ENCODE results near the gene CDH20. TPM values are rescaled to one million over a fixed set of nuclear protein-coding genes. Genes with fewer than 3 reads are reported as not detected.

Gene CDH20
- total RNA-seq, 1 donor from 2014 or later = 0.63 TPM

DNA sequence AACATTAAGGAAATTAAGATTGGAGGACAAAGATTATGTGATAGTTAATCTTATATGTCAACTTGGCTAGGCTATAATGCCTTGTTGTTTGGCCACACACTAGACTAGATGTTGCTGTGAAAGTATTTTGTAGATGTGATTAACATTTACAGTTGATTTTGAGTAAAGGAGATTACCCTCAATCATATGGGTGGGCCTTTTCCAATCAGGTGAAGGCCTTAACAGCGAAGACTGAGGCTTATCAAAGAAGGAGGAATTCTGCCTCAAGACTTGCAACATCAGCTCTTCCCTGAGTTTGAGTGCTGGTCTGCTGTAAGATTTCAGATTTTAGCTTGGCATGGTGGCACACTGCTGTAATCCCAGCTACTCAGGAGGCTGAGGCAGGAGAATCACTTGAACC, 250.3 kb downstream of the CDH20 start:
- Mint-ChIP-seq H3K4me1 (peaks cover 11% of the 10 kb centered on the region), H3K36me3 (ENCODE audit: low read depth) (no peaks in the 10 kb centered on the region), H3K4me3 (no peak overlapping the region), H3K27me3 (ENCODE audit: low read depth) (peaks cover 18% of the 10 kb centered on the region), H3K9me3 (no peaks in the 10 kb centered on the region), H3K27ac (ENCODE audit: unreplicated experiment) (no peak overlapping the region)
- no peak for DNase-seq (ENCODE audit: low read depth, low spot score)
- TF ChIP-seq, protein P1, sequence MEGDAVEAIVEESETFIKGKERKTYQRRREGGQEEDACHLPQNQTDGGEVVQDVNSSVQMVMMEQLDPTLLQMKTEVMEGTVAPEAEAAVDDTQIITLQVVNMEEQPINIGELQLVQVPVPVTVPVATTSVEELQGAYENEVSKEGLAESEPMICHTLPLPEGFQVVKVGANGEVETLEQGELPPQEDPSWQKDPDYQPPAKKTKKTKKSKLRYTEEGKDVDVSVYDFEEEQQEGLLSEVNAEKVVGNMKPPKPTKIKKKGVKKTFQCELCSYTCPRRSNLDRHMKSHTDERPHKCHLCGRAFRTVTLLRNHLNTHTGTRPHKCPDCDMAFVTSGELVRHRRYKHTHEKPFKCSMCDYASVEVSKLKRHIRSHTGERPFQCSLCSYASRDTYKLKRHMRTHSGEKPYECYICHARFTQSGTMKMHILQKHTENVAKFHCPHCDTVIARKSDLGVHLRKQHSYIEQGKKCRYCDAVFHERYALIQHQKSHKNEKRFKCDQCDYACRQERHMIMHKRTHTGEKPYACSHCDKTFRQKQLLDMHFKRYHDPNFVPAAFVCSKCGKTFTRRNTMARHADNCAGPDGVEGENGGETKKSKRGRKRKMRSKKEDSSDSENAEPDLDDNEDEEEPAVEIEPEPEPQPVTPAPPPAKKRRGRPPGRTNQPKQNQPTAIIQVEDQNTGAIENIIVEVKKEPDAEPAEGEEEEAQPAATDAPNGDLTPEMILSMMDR (conservative IDR thresholded peaks at IDR 0.05) = no peak

DNA sequence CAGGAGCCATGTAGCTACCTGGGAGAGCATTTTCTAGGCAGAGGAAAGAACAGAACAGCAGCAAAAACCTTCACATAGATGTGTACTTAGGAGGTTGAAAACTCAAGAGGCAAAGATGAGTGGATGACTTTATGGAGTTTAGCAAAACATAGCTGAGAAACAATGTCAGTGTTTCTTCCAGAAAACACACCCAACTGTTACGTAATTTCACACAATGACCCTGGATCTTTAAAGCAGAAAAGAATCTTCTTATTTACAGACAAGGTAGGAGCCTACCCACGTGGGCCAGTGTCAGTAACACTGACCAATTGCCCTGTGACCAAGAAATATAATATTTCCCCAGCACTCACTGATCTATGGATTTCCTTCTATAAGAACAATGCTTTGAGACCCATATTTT, 254.6 kb downstream of the CDH20 start:
- H3K4me1 Mint-ChIP-seq = no peaks in the 10 kb centered on the region
- H3K4me3 Mint-ChIP-seq = no peak overlapping the region
- H3K27ac Mint-ChIP-seq (ENCODE audit: unreplicated experiment) = no peak overlapping the region
- TF ChIP-seq, protein P1 (conservative IDR thresholded peaks at IDR 0.05) = no peak
- DNase-seq (ENCODE audit: low read depth, low spot score) = no peak
- no peaks in the 10 kb centered on the region for H3K36me3 Mint-ChIP-seq (ENCODE audit: low read depth)
- H3K9me3 Mint-ChIP-seq = no peaks in the 10 kb centered on the region
- peaks cover 5% of the 10 kb centered on the region for H3K27me3 Mint-ChIP-seq (ENCODE audit: low read depth)

DNA sequence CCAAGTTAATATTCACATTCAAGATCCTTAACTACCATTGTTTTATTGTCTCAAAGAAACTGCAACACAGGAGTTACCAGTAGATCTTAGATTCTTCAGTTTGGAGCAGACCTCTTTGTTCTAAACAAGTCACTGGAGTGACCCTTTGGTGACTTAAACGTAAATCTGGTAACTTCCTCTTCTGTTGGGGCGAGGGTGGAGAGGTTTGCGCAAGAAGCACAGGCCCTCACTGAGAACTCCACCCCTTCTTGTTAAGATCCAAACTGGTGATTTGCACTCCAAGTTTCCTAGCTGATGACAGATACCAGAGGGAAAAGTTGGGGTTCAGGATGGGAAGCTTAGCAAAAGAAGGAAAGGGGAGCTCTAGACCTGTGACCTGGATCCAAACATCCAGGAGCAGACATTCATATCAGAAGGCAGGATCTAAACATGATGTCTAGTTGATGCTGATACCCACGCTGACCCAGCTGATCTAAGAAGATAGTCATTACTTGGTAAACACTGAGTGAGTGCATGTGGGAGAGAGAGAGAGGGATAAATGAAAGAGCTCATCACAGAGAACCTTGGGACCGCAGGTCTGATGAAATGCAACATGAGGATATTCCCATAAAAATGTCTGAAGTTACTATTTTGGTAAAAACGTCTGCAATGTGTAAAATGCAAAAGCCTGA, 256.0 kb downstream of the CDH20 start:
- Mint-ChIP-seq H3K36me3 (ENCODE audit: low read depth) (no peaks in the 10 kb centered on the region), H3K9me3 (no peaks in the 10 kb centered on the region), H3K27me3 (ENCODE audit: low read depth) (no peaks in the 10 kb centered on the region), H3K4me1 (no peaks in the 10 kb centered on the region), H3K4me3 (no peak overlapping the region), H3K27ac (ENCODE audit: unreplicated experiment) (no peak overlapping the region)
- TF ChIP-seq, protein P1 (conservative IDR thresholded peaks at IDR 0.05) = no peak
- no peak for DNase-seq (ENCODE audit: low read depth, low spot score)

DNA sequence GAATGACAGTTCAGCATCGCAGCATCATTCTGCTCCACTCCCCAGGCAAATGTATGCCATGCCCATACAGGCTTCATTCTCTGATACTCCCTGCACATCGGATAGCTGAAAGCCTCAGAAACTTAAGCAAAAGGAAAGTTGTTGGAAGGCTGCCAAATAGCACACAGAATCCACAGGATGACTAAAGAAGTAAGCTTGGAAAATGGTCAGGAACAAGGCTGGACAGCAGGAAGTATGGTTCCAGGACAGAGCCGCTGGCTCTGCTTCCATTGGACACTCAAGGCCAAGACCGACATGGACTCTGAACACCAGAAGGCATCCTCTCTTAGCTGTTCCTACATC, 256.5 kb downstream of the CDH20 start:
- Mint-ChIP-seq H3K27ac (ENCODE audit: unreplicated experiment) (no peak overlapping the region), H3K36me3 (ENCODE audit: low read depth) (no peaks in the 10 kb centered on the region), H3K27me3 (ENCODE audit: low read depth) (no peaks in the 10 kb centered on the region), H3K4me3 (no peak overlapping the region), H3K4me1 (no peaks in the 10 kb centered on the region), H3K9me3 (no peaks in the 10 kb centered on the region)
- DNase-seq (ENCODE audit: low read depth, low spot score) = no peak
- TF ChIP-seq, protein P1 (conservative IDR thresholded peaks at IDR 0.05) = no peak

DNA sequence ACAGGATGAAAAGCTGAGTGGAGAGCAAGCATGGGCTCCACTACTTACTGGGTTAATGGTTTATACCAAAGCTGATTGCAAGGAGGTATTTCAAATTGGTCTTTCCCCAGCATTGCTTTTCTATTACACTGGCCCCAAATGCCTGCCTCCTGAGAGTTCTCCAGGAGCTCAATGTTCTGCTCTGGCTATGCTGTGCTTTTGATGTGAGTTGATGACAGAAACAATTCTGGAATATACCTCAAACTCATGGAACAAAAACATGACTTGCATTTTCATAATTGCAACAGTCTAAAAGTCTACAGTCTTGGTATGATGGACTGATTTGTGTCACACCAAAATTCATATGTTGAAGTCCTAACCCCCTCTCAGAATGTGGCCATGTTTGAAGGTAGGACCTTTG, 258.0 kb downstream of the CDH20 start:
- H3K4me1 Mint-ChIP-seq = no peaks in the 10 kb centered on the region
- no peak for DNase-seq (ENCODE audit: low read depth, low spot score)
- H3K27ac Mint-ChIP-seq (ENCODE audit: unreplicated experiment) = no peak overlapping the region
- no peaks in the 10 kb centered on the region for H3K27me3 Mint-ChIP-seq (ENCODE audit: low read depth)
- H3K9me3 Mint-ChIP-seq = no peaks in the 10 kb centered on the region
- TF ChIP-seq, protein P1 (conservative IDR thresholded peaks at IDR 0.05) = no peak
- H3K36me3 Mint-ChIP-seq (ENCODE audit: low read depth) = no peaks in the 10 kb centered on the region
- H3K4me3 Mint-ChIP-seq = no peak overlapping the region

Measured in neural crest cell (in vitro differentiated cells).